GM12892 (cell line): Measurements from ENCODE around the gene OR10A3.

ENCODE experiments used
- POLR2A ChIP-seq: IDR thresholded peaks from 2 replicates; pipeline ENCODE4 v1.6.1; 2011; ENCODE audit warnings: low read depth, low read length, control low read depth
- POLR2AphosphoS5 ChIP-seq: IDR thresholded peaks from 2 replicates; pipeline ENCODE4 v1.6.1; 2011; ENCODE audit warnings: low read depth, low read length, control low read depth
- TAF1 ChIP-seq: IDR thresholded peaks from 2 replicates; pipeline ENCODE4 v1.6.1; 2011; ENCODE audit warnings: low read depth, mild to moderate bottlenecking, control low read depth, low read length, borderline replicate concordance

GRCh38 chr11:7927635-7928034, 13.9 kb downstream of the OR10A3 start:
- no peak for TF ChIP-seq POLR2A
- no peak for TF ChIP-seq TAF1
- no peak for TF ChIP-seq POLR2AphosphoS5
